ENCODE measurements around the gene HTR3D. TPM values are rescaled to one million over a fixed set of nuclear protein-coding genes. Genes with fewer than 3 reads are reported as not detected.
"Not testable (repeated sequence)": the region's sequence is repeated elsewhere in the genome, so short reads cannot be mapped to it uniquely, and the experiment has no call there.

The HTR3D gene, protein sequence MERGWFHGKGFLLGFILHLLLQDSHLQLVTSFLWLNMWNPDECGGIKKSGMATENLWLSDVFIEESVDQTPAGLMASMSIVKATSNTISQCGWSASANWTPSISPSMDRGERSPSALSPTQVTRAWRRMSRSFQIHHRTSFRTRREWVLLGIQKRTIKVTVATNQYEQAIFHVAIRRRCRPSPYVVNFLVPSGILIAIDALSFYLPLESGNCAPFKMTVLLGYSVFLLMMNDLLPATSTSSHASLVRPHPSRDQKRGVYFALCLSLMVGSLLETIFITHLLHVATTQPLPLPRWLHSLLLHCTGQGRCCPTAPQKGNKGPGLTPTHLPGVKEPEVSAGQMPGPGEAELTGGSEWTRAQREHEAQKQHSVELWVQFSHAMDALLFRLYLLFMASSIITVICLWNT
- total RNA-seq (2014; rRNA removed; shearing (Covaris generic)): not detected in 2 replicates

DNA sequence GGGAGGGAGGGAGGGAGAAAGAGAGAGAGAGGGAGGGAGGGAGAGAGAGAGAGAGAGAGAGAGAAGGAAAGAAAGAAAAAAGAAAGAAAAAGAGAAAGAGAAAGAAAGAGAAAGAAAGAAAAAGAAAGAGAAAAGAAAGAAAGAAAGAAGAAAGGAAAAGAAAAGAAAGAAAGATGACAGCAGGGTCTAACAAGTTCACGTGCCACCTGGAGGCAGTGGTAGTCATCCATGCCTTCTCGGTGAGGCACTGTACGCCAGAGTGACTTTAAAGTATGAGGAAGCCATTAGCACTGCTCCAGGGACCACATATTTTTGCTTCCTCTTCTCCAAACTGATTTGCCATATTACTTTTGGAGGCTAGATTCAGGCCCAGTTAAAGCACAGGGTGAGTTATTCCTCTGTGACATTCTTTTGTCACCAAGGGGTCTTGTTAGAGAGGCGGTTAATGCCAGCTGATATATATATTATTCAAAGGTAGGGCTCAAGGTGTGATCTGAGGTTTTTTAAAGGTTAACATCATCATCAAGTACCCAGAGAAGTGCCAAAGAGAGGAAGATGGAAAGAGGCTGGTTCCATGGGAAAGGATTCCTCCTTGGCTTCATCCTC lies at the start of gene HTR3D:
Gene HTR3D (plus strand): TSS at position 556 of the 606 bp plus-strand sequence. CDS start 0 bp downstream, at position 556.
- DNase-seq (ENCODE audit: low read depth): peak; percentile 32

DNA sequence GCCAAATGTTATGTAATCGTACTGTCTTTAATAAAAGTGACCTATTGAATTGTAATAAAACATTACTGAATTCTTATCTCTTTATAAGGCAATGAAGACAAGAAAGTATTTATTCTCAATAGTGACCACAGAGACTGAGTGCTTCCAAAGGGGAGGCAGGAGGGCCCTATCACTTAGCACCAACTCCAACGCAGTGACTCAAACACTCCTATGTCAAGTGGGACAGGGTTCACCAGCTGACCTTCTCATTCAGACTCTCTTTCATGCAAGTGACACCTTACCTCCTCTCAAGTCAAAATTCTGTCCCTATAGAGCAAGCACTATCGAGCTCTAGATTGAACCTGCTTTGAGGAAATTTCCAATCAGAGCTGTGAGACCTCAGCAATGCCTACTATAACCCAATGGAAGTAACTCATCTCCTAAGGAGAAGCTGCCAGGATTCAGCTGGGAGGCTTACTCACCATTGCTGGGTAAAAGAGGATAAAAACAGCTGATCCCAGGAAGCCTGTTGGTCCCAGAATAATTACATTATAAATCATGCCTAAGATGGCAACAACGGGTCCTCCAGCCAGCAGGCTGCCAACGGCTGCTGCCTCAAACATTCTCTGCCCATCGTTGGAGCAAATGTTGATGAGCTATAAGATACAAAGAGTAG lies 49.4 kb upstream of the HTR3D start:
- DNase-seq (ENCODE audit: low read depth): no peak

DNA sequence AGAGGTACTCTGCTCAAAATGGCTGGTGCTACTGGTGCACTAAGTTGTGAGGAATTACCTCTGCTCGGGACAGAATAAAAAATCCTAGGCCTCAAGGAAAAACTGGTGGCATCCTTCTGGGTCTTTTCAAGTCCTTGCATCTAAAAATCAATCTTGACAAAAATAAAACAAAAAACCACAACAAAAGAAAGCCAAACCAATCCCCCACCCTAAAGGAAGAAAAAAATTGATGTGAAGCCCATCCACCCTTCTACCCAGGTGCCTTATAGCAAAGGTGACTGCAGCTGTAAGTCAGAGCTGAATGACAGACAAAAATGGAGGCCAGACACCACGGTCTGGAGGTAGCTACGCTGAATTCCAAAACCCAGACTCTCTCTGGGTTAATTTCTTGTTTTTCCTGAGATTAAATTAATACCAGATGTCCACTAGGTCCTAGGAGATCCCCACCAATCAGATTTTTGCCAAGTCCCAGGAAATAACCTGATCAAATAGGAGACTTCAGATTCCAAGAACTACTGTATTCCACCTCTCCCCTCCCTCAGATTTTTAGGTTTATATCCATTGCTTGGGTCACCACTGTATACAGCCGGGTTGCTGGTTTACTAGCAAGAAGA lies 47.3 kb upstream of the HTR3D start:
- DNase-seq (ENCODE audit: low read depth): no peak

DNA sequence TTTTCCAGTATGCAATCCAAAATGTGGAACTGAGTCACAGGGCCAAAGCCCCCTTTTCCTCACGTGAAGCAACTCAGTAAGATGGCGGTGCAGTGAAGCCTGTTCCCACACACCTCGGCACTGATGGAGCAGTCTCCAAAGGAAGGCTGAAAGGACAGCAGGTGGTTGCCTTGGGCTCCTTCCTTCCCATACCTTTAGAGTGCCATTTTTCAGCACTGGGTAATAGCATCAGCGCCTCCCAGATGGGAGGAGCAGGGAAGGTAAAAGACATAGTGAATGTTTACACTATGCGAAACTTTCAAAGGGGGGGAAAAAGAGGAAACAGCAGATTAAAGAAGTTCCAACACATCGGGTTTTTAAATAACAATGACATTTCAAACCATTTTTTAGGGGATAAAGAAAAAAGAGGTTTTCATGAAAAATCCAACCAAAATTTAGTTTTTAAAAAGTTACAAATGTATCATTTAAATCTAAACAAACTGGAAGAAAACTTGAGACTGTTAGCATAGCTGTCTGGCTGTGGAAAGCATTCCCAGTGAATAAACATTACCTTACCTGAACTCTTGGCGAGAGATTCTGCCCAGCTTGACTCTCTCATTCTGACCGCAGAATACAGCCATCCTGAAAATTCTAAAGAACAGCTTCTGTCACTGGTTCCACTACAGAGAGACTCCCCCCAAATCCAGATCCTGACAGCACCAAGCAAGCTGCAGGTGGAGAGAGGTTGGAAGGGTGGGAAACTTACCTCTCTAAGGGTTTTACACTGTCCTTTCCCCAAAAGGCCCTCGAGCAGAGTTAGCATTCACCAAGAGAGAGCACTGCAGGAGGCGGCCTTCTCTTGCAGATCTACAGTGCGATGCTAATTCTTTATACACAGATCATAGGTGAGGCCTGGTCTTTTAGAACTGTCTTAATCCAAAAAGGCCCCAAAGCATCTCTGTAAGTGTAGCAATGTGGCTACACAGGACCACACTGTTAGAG lies 46.5 kb upstream of the HTR3D start:
- no peak for DNase-seq (ENCODE audit: low read depth)

DNA sequence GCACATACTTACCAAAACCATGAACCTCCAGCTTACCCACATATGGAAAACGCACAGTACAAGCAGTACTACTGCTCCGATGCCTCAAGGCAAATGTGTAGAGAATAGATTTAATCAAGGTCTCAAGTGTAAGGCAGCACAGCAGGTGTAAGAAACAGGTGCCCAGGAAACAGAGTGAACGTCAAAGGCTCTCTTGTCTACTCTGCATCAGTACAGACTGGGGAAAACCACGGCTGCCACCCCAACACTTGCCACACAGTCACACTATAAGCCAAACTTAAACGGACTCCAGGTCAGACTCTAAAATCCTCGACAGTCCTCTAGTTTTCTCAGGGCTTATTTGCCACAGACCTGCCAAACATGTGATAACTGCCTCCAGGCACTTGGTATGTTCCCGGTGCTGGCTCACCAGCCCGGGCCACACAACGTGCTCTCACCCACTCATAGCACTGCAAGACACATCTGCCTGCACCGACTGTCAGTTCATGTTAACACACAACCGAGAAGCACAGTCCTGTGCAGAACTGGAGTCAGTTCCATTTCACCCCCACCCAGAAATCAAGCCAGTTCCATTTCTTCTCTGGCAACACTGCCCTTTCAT lies 44.4 kb upstream of the HTR3D start:
- no peak for DNase-seq (ENCODE audit: low read depth)

DNA sequence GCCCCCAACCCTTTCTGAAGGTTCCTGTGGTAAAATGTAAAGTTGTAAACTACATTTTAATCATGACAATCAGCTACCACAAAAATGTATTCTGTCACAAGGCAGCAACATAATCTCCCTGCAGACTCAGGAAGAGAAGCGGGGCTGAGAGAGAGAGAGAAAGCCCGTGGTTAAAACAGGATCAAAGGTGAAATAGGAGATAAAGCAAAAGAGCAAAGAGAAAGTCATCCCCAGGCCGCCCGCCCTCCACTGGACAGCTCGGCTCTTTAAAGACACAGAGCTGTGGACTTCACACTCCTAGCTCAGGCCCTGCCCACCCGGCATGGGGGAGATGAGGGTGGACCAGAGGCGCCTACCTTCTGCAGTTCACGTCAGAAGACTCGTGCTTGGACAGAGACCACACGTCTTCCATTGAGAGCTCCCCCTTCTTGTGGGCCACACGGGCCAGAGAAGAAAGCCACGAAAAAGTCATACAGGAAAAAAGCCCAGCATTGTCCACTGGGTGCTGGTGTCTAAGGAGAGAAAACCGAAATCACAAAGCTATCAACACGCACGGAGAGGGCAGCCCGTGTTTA lies 43.2 kb upstream of the HTR3D start:
- no peak for DNase-seq (ENCODE audit: low read depth)

DNA sequence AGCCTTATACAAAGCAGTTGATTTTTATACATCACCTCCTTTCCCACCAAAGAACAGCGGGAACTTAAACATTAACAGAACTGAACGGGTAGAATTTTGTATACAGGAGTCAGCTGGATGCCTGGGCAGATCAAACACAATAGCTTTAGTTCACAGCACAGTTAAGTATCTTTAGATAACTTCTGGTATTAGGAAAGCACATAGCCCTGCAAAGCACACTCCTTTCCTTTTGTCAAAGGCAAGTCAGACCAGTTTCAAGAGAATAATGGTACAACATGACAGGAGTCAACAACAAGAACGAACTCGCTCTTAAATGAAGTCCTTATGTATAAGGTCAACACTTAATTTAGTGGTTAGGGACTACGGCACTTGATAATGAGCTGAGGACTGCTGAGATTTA lies 40.1 kb upstream of the HTR3D start:
- DNase-seq (ENCODE audit: low read depth): no peak

DNA sequence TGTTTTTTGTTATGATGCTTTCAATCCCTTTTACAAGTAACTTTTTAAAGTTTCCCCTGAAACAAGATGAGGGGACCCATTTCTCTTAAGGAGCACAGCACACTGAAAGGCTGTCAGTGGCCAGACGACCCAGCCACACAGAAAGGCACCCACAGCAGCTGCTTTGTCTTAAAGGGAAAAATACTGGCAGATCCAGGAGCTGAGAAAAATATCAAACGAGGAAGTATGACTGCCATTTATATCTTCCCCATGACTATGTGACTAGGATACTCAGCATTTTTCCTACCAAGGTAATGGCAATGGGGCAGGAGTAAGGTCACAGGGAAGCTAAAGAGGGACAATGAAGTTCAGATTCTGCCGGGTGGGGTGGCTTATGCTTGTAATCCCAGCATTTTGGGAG lies 29.8 kb upstream of the HTR3D start:
- no peak for DNase-seq (ENCODE audit: low read depth)

DNA sequence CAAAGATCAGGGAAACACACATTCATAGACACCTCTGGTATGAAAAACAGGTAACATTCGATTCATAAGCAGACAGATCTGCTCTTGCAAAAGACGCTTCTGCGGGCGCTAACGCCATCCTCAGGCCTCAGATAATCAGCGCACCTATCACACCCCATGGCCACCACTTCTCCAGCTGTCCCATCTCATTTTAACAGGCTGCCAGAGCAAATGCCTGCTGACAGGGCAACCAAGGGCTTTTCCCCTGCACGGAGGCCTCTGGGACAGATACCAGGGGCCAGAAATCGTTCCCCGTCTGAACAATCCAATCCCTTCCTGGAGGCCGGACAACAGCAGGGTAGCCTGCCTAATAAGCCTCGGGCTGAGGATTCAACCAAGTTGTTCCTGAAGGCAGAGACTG lies 29.1 kb upstream of the HTR3D start:
- no peak for DNase-seq (ENCODE audit: low read depth)

DNA sequence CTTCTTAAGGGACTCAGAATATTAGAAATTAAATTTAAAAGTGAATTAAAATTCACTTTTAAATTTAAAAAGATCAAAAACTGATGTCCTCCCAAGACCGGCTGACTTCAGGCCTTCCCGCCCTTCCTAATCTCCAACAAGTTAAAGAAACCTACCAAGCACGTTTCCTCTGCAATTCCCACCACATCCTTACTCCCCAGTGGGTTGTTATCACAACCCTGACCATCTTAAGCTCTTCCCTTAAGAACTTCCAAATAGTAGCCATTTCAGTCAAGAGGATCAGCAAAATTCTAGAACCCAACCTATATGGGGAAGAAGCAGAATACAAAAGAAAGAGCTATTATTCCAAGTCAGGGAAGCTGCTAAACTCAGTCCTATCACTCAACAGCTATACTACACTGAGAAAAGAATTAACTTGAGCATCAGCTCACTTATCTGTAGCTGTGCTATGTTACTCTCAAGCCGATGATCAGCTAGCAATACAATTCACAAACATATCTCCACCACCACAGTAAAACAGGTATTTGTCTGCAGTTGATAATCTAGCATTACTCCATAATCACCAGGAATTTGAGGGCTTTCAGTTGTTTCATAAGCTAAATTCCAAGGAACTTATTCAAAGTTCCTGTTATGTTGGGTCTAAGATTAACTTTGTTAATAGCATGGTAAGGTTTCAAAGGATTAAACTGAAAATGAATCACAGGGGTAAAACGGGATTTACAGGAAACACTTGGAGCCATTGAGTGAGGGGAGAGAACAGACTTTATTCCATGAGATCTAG lies 28.2 kb upstream of the HTR3D start:
- DNase-seq (ENCODE audit: low read depth): no peak

DNA sequence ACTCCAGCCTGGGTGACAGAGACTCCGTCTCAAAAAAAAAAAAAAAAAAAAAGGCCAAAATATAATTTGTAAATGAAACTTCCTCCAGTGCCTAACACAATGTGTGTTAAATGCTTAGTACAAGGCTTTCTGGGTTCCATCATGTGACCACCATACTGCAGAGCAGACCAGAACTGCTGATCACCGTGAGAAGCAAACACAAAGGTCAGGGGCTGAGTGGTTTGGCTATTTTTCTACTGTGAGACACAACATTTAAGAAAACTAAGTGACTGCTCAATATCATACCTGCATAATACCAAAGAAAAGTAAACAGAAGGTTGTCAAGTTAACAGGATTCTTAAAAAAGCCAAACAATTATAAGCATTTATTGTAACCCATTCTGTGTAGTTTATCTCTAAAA lies 27.1 kb upstream of the HTR3D start:
- DNase-seq (ENCODE audit: low read depth): no peak

DNA sequence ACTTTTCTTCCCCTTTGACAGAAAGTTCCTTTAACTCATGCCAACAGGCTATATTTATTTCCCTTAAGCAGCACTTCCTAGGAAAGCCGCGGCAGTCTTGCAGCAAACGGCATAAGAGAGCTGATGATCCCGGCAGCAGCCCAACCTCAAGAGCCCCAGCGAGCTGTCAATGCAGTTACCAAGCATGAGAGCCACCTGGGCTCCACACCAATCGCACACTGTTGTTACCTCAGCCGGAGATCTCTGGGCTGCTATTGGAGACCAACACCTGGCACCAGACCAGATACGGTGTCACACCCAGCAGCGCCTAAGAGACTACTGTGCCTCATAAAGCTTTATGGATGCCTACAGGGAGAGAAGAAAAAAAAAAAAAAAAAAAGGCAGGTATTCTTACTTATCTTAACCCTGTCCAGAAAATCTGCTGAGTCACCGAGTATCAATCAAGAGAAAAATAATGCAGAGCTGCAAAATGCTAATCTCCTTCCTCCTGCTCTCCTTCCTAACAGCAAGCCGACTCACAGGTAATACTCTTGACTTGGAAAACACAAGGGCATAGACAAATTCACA lies 25.5 kb upstream of the HTR3D start:
- peak; percentile 51 for DNase-seq (ENCODE audit: low read depth)

DNA sequence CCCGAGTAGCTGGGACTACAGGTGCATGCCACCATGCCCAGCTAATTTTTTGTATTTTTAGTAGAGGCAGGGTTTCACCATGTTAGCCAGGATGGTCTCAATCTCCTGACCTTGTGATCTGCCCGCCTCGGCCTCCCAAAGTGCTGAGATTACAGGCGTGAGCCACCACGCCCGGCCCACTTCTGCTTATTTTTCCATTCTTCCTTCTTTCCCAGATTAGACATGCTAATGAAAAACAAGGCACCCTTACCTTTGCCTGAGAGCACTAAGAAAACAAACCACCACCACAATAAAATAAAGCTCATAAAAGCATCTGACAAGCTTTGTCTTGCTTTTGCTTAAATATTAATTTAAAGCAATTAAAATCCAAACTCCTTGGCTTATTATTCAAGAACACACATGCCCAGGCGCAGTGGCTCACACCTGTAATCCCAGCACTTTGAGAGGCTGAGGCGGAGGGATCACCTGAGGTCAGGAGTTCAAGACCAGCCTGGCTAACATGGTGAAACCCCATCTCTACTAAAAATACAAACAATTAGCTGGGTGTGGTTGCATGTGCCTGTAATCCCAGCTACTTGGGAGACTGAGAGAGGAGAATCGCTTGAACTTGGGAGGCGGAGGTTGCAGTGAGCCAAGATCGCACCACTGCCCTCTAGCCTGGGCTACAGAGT lies 24.3 kb upstream of the HTR3D start:
- DNase-seq (ENCODE audit: low read depth): not testable (repeated sequence)

DNA sequence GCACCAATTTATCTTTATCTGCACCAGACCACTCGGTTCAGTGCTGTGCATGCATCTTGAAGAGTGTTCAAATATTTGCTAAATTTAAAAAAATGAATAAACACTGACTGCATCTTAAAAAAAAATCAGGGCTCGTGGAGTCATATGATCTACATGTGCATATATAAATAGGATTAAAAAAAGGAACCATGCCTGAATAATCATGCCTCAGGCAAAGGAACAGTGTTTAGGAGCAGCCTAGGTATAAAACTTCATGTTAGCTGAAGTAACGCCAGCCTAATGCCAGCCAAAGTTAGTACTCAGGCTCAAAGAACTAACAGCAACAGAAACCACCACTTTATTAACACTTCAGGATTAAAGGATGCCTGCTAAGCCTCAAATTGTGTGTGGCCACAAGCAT lies 23.4 kb upstream of the HTR3D start:
- no peak for DNase-seq (ENCODE audit: low read depth)

DNA sequence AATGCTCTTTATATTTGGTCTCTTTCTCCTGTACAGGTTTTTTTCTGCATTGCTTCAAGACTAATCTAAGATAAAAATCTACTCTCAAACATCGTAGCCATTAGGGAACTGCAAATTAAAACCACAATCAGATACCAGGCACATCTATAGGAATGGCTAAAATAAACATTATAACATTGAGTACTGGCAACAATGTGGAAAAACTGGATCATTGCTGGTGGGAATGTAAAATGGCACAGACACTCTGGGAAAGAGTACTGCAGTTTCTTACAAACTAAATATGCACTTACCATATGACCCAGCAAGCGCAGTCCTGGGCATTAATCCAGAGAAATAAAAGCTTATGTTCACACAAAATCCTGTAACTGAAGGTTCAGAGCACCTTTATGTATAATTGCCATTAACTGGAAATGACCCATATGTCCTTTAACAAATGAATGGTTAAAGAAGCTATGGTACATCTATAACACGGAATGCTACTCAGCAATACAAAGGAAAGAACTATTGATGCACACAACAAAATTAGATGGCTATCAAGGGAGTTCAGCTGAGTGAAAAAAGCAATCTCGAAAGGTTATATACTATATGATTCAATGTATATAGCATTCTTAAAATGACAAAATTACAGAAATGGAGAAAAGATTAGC lies 20.2 kb upstream of the HTR3D start:
- no peak for DNase-seq (ENCODE audit: low read depth)

DNA sequence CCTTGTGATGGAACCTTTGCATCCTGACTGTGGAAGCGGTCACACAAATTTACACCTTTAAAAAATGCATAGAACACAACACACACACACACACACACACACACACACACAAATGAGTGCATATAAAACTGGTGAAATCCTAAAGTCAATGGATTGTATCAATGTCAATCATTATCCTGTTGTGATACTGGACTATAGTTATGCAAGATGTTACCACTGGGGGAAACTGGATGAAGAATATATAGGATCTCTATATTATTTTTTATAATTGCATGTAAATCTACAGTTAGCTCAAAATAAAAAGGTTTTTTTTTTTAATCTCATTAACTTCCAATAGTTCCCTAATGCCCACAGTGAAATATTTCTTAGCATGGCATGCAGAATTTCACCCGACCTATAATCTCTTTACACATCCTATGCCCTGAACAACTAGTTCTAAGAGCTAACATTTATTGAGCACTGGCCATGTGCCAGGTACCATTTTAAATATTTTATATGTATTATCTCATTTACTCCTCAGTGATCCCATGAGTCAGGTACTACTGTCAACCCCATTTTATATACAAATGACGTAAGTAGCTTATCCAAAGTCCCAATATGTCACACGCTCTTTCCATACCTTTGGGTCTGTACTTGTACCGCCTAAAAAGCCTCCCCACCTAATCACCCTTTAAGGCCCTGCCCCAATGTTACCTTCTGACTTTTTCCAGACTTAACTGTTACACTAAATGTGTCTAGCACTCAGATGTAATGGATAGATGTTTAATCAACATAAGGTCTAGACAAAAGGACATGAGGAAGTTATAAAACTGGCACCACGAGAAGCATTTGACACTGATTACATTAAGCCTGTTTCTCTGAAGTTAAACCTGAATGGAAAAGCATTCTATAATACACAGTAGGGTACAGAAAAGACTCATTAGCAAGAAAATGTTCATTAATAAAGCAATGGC lies 19.3 kb upstream of the HTR3D start:
- DNase-seq (ENCODE audit: low read depth): no peak

DNA sequence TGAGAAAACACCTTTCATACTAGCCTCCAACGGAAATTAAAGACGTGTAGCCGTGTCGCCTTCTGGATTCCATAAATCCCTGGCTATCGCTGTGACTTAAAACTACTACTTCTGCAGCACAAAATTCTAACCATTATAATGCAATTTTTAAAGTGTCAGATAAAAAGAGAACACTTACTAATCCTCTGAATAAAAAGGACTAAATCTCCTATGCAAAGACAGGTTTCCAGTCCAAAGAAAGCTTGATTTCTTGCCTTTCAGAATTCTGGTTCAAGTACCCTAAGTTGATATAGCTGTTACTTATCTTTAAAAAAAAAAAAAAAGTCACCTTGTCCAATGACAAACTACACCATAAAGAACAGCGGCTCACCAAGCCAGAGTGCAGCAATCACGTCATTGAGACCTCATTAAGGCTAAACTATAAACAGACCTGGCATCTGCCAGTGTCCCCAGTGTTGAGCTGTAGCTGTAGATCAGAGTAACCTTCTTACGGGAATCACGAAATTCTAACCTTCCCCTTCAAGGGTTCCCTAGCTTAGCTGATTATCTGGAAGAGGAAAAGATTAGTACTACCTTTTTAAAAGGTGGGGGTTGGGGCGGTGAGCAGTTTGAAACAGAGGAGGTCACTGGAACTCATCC lies 16.0 kb upstream of the HTR3D start:
- DNase-seq (ENCODE audit: low read depth): no peak

Data from Daoy (cell line).